Measurements from ENCODE around the gene ADIPOR1. TPM values are rescaled to one million over a fixed set of nuclear protein-coding genes. Genes with fewer than 3 reads are reported as not detected.

Gene ADIPOR1
- total and polyA plus RNA-seq, 10 donors = 34.0 to 167 (median 98.2) TPM

GRCh38 chr1:202934755-202935154, 23.4 kb downstream of the ADIPOR1 start:
- Histone ChIP-seq H3K4me3 (no peak overlapping the region), H3K27ac (no peak overlapping the region), H3K36me3 (peaks cover 0 to 8% (median 0%) of the 10 kb centered on the region in 6 donors), H3K4me1 (no peaks in the 10 kb centered on the region), H3K27me3 (replicated peaks in 1 of 7) (no peaks in the 10 kb centered on the region), H3K9me3 (peaks cover 0 to 7% (median 0%) of the 10 kb centered on the region in 8 donors)
- WGBS, 5 donors = 91 to 98% (median 95%) methylated on average over 3 of the region's 3 CpGs
- intact Hi-C loops (cut with DNase I; ENCODE audit: low total_unique reads) = no loop called here
- TF ChIP-seq CTCF (IDR thresholded peaks at IDR 0.05 in 8 of 11, conservative IDR thresholded peaks at IDR 0.05 in 3 of 11) (no peak), POLR2A (IDR thresholded peaks at IDR 0.05) (no peak), POLR2AphosphoS5 (IDR thresholded peaks at IDR 0.05) (no peak)
- no peak for DNase-seq

GRCh38 chr1:202932476-202932875, 25.6 kb downstream of the ADIPOR1 start:
- peaks cover 3 to 4% (median 3%) of the 10 kb centered on the region in 6 donors for H3K4me1 ChIP-seq
- WGBS, 5 donors = 89 to 99% (median 91%) methylated on average over 2 of the region's 2 CpGs
- H3K4me3 ChIP-seq = no peak overlapping the region
- TF ChIP-seq POLR2A (IDR thresholded peaks at IDR 0.05) = no peak
- intact Hi-C loops (cut with DNase I; ENCODE audit: low total_unique reads) = no loop called here
- H3K27ac ChIP-seq = no peak overlapping the region
- no peaks in the 10 kb centered on the region for H3K36me3 ChIP-seq
- no peak for DNase-seq
- H3K27me3 ChIP-seq (replicated peaks in 1 of 7) = no peaks in the 10 kb centered on the region
- H3K9me3 ChIP-seq = peaks cover 0 to 7% (median 0%) of the 10 kb centered on the region in 8 donors

GRCh38 chr1:202926581-202927491, 31.3 kb downstream of the ADIPOR1 start, which contains the start of gene KLHL12:
Gene KLHL12 (minus strand): TSS chr1:202927234. CDS start chr1:202925162, 2,072 bp downstream.
- Histone ChIP-seq H3K4me3 (peak within 1 kb of the TSS; percentile 65 to 90 (median 84)), H3K4me1 (peaks cover 21 to 56% (median 49%) of the 10 kb centered on the region in 6 donors), H3K27ac (peak within 1 kb of the TSS; percentile 92 to 99 (median 98)), H3K27me3 (replicated peaks in 1 of 7) (no peaks in the 10 kb centered on the region), H3K36me3 (peaks cover 0 to 32% (median 14%) of the 10 kb centered on the region in 6 donors), H3K9me3 (no peaks in the 10 kb centered on the region)
- TF ChIP-seq POLR2AphosphoS5 (IDR thresholded peaks at IDR 0.05) (peak; percentile 93 to 97 (median 95)), POLR2A (IDR thresholded peaks at IDR 0.05) (peak; percentile 62 to 92 (median 84)), CTCF (IDR thresholded peaks at IDR 0.05 in 8 of 11, conservative IDR thresholded peaks at IDR 0.05 in 3 of 11) (peak; percentile 37 to 78 (median 69))
- 0 to 2% (median 0%) methylated on average over 29 to 57 of the region's 57 CpGs for WGBS, 5 donors
- intact Hi-C loops (cut with DNase I; ENCODE audit: low total_unique reads) = loop anchor here (5.0 kb wide), 1 partner anchor 70 kb away; no protein-coding TSS in a partner anchor
- peak; percentile 99 for DNase-seq

GRCh38 chr1:202923533-202923932, 34.6 kb downstream of the ADIPOR1 start:
- no peak for DNase-seq
- H3K27me3 ChIP-seq (replicated peaks in 1 of 7) = no peaks in the 10 kb centered on the region
- no peak overlapping the region for H3K27ac ChIP-seq
- H3K4me3 ChIP-seq = no peak overlapping the region
- H3K9me3 ChIP-seq = no peaks in the 10 kb centered on the region
- intact Hi-C loops (cut with DNase I; ENCODE audit: low total_unique reads) = no loop called here
- WGBS, 5 donors = 89 to 97% (median 96%) methylated on average over 3 of the region's 3 CpGs
- H3K4me1 ChIP-seq = peaks cover 21 to 63% (median 49%) of the 10 kb centered on the region in 6 donors
- H3K36me3 ChIP-seq = peaks cover 0 to 64% (median 25%) of the 10 kb centered on the region in 6 donors
- TF ChIP-seq CTCF (IDR thresholded peaks at IDR 0.05 in 8 of 11, conservative IDR thresholded peaks at IDR 0.05 in 3 of 11) = no peak
- no peak for TF ChIP-seq POLR2A (IDR thresholded peaks at IDR 0.05)
- TF ChIP-seq POLR2AphosphoS5 (IDR thresholded peaks at IDR 0.05) = no peak

Data from spleen (tissue), 11 donors.